Endodermal cell (in vitro differentiated cells): Measurements from ENCODE around the gene FGFBP1. TPM values are rescaled to one million over a fixed set of nuclear protein-coding genes. Genes with fewer than 3 reads are reported as not detected.

ENCODE experiments used
- DNase-seq: peaks from one replicate; pipeline ENCODE4 v3.0.0-alpha.2; 2017
- H3K27ac ChIP-seq: 2 replicates; pipeline ENCODE4 v1.5.1; 2013; ENCODE audit warnings: mild to moderate bottlenecking, low read depth, low read length, moderate library complexity
- H3K27me3 ChIP-seq: 2 replicates; pipeline ENCODE4 v1.6.1; 2013; ENCODE audit warnings: mild to moderate bottlenecking, low read length, moderate library complexity; ENCODE audit not compliant: insufficient read depth, control insufficient read depth, poor library complexity, severe bottlenecking
- H3K36me3 ChIP-seq: 2 replicates; pipeline ENCODE4 v1.7.0; 2013; ENCODE audit warnings: mild to moderate bottlenecking, low read length, moderate library complexity; ENCODE audit not compliant: control insufficient read depth, insufficient read depth
- H3K4me1 ChIP-seq: one replicate; pipeline ENCODE4 v1.7.0; 2013; ENCODE audit warnings: low read length; ENCODE audit not compliant: control insufficient read depth, insufficient read depth
- H3K4me3 ChIP-seq: 2 replicates; pipeline ENCODE4 v1.5.1; 2013; ENCODE audit warnings: mild to moderate bottlenecking, low read length, moderate library complexity
- H3K9ac ChIP-seq: 2 replicates; pipeline ENCODE4 v1.6.1; 2013; ENCODE audit warnings: mild to moderate bottlenecking, low read length, moderate library complexity; ENCODE audit not compliant: poor library complexity, severe bottlenecking; ENCODE audit errors: extremely low read depth
- H3K9me3 ChIP-seq: 2 replicates; pipeline ENCODE4 v1.6.1; 2013; ENCODE audit warnings: mild to moderate bottlenecking, low read length, moderate library complexity; ENCODE audit not compliant: control insufficient read depth
- H3K27ac Mint-ChIP-seq: 2 replicates; pipeline ENCODE4 v1.8.0; 2020; ENCODE audit warnings: mixed read lengths
- H3K27me3 Mint-ChIP-seq: 2 replicates; pipeline ENCODE4 v1.8.0; 2021; ENCODE audit warnings: mild to moderate bottlenecking, mixed read lengths; ENCODE audit not compliant: insufficient read depth
- H3K36me3 Mint-ChIP-seq: 2 replicates; pipeline ENCODE4 v1.8.0; 2020; ENCODE audit warnings: low read depth, mixed read lengths
- H3K4me1 Mint-ChIP-seq: 2 replicates; pipeline ENCODE4 v1.8.0; 2020; ENCODE audit warnings: mixed read lengths
- H3K4me3 Mint-ChIP-seq: 2 replicates; pipeline ENCODE4 v1.8.0; 2020; ENCODE audit warnings: mild to moderate bottlenecking, moderate library complexity, mixed read lengths
- H3K9me3 Mint-ChIP-seq: 2 replicates; pipeline ENCODE4 v1.8.0; 2020; ENCODE audit warnings: mild to moderate bottlenecking, mixed read lengths
- CTCF ChIP-seq: fragments of 200-600 bp; sonication (generic); conservative IDR thresholded peaks from 2 replicates; pipeline ENCODE4 v1.5.0; 2021; ENCODE audit warnings: antibody characterized with exemption, mild to moderate bottlenecking
- WGBS, 2 experiments: methylation state at CpG; one replicate each; pipeline versions ENCODE4 v1.1.5 to v1.1.7; 2013; ENCODE audit warnings: missing lambda C conversion rate in 2 of 2, mixed read lengths in 1 of 2; ENCODE audit not compliant: insufficient coverage in 1 of 2, insufficient read length in 1 of 2; 5-methylcytosine and 5-hydroxymethylcytosine counted together
- total RNA-seq, 2 donors: library from RNA; stranded (reverse); fragmentation: NEBNext Ultra II Directional in 1 of 2; extraction: Animal tissue kit (Norgen Biotek cat#: 25700) in 1 of 2; gene quantifications; 2 replicates in 1 of 2; 3 replicates in 1 of 2; pipeline ENCODE4 v1.2.1, GENCODE V29; 2021

FGFBP1 gene
- total RNA-seq, 2 donors from 2014 or later, result not detected

GRCh38 chr4:15964159-15964558 is 25.6 kb upstream of the FGFBP1 start:
- peak; percentile 71 for TF ChIP-seq CTCF
- Histone ChIP-seq H3K4me3 (no peak overlapping the region), H3K36me3 (no peaks in the 10 kb centered on the region), H3K9ac (no peak overlapping the region), H3K27ac (no peak overlapping the region), H3K4me1 (no peaks in the 10 kb centered on the region), H3K27me3 (no peaks in the 10 kb centered on the region), H3K9me3 (peaks cover 7% of the 10 kb centered on the region)
- no peaks in the 10 kb centered on the region for H3K27me3 Mint-ChIP-seq
- WGBS, 2 experiments, result 83 to 93% methylated on average over 3 to 5 of the region's 5 CpGs
- H3K4me3 Mint-ChIP-seq, result no peak overlapping the region
- peaks cover 21% of the 10 kb centered on the region for H3K36me3 Mint-ChIP-seq
- H3K9me3 Mint-ChIP-seq, result peaks cover 7% of the 10 kb centered on the region
- H3K27ac Mint-ChIP-seq, result peak overlapping the region; percentile 27
- H3K4me1 Mint-ChIP-seq, result peaks cover 3% of the 10 kb centered on the region
- peak; percentile 79 for DNase-seq

- DNase-seq, result no peak
- peaks cover 7% of the 10 kb centered on the region for H3K9me3 Mint-ChIP-seq
- Histone ChIP-seq H3K27me3 (no peaks in the 10 kb centered on the region), H3K9me3 (peaks cover 7% of the 10 kb centered on the region), H3K4me3 (no peak overlapping the region), H3K36me3 (no peaks in the 10 kb centered on the region), H3K4me1 (no peaks in the 10 kb centered on the region), H3K27ac (no peak overlapping the region), H3K9ac (no peak overlapping the region)
- no peaks in the 10 kb centered on the region for H3K27me3 Mint-ChIP-seq
- H3K4me3 Mint-ChIP-seq, result no peak overlapping the region
- H3K4me1 Mint-ChIP-seq, result peaks cover 3% of the 10 kb centered on the region
- WGBS, 2 experiments, result 92% methylated on average over 4 of the region's 4 CpGs; no CpG with 5 or more reads in 1 of the 2 experiments
- H3K36me3 Mint-ChIP-seq, result peaks cover 15% of the 10 kb centered on the region
- H3K27ac Mint-ChIP-seq, result no peak overlapping the region
- TF ChIP-seq CTCF, result no peak
Observed at GRCh38 chr4:15963576-15963975, 25.0 kb upstream of the FGFBP1 start.

GRCh38 chr4:15963001-15963451 is 24.5 kb upstream of the FGFBP1 start, which contains the start of gene FGFBP2:
TSS of gene FGFBP2 (minus strand) at chr4:15963175. CDS start at chr4:15963129, 46 bp downstream.
- Histone ChIP-seq H3K4me1 (no peaks in the 10 kb centered on the region), H3K27ac (no peak within 1 kb of the TSS), H3K9me3 (peaks cover 7% of the 10 kb centered on the region), H3K36me3 (no peaks in the 10 kb centered on the region), H3K27me3 (no peaks in the 10 kb centered on the region), H3K9ac (no peak within 1 kb of the TSS), H3K4me3 (no peak within 1 kb of the TSS)
- Mint-ChIP-seq H3K27ac (peak within 1 kb of the TSS; percentile 27), H3K27me3 (no peaks in the 10 kb centered on the region), H3K4me3 (no peak within 1 kb of the TSS), H3K9me3 (peaks cover 7% of the 10 kb centered on the region), H3K4me1 (peaks cover 3% of the 10 kb centered on the region), H3K36me3 (peaks cover 10% of the 10 kb centered on the region)
- peak; percentile 91 for DNase-seq
- TF ChIP-seq CTCF, result peak; percentile 89
- 67 to 71% methylated on average over 7 to 9 of the region's 9 CpGs for WGBS, 2 experiments
